Measurements from ENCODE around the gene CHMP1B.
"Not testable (repeated sequence)": the region's sequence is repeated elsewhere in the genome, so short reads cannot be mapped to it uniquely, and the experiment has no call there.

The CHMP1B gene

DNA sequence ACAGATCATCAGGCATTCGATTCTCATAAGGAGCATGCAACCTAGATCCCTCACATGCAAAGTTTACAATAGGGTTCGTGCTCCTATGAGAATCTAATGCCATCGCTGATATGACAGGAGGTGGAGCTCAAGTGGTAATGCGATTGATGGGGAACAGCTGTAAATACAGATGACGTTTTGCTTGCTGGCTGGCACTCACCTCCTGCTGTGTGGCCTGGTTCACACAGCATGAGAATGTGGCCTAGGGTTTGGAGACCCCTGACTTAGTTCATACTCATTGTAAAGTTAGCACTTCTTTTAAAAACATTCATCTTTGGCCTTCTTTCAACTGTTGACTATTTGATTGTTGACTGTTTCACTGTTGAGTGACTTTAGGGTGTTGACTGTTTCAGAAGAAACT is 8.7 kb upstream of the CHMP1B start:
- no peak for DNase-seq

DNA sequence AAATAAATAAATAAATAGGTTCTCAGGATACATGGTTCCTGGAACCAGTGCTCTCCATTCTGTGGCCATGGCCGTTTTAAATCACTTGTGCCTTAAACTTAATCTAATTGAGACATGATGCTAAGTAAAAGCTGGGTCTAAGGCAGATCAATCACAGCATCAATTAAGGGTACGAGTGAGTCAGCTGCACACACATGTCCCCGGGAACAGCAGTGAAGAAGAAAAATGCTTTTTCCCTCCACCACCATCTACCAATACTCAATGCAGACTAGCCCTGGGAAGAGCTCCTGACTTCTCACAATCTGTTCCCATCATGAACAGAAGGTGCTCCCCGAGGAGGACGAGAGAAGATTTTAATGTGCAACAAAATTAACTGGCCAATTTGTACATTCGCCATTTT is 6.8 kb upstream of the CHMP1B start:
- DNase-seq, result no peak

- DNase-seq, result no peak
Measured at GRCh38 chr18:11845654-11846053, 5.6 kb upstream of the CHMP1B start.

DNA sequence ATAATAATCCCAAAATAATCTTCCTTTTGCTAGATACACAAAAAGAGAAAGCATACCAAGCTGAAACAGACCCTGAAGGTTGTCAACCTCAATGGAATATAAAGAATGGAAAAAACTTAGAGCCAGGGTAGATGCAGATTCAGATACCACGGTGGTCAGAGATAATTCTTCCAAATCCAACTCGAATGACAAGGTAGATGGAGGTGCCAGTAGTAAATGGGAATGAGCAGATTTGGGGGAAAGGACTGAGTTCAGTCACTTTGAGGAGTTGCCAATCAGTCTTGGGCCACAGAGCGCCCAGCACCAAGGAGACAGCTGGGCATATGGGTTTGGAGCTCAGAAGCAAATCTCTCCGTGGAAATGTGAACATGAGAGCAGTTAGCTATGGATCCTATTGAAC is 3.4 kb upstream of the CHMP1B start:
- no peak for DNase-seq

GRCh38 chr18:11849279-11849678 is 1.9 kb upstream of the CHMP1B start:
- no peak for DNase-seq

DNA sequence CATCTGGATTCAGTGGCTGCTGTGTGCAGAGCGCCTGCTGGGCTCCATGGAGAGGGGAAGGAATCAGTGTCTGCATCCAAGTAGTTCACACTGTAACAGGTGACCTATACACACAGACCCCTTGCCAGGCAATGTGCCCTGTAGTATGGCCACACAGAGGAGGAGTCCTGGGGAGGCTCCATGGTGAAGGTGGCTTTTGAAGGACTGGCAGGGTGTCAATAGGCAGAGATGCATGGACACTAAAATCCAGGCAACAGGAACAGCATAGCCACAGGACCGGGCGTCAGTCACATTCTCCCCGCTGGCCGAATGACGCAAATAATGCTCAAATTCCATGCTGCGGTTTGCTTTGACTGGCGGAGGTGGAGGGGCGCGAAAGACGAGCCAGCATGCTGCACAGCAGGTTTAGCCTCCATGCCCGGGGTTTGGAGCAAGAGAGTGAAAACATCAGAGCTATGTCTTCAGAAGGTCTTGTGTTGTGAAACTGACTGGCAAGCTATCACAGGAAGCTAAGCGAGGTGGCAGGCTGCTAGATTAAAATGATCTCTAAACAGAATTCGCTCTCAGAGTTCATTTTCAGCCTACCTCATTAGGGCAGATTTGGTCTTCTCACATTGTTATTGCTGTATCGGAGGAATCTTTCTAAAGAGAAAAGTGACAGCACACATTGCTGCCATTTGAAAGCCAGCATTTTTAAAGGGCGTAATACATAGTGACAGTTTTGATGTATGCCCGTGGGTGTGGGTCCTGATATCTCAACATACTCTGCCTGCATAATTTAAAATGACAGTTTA is 1.2 kb upstream of the CHMP1B start:
- peak; percentile 70 for DNase-seq

DNA sequence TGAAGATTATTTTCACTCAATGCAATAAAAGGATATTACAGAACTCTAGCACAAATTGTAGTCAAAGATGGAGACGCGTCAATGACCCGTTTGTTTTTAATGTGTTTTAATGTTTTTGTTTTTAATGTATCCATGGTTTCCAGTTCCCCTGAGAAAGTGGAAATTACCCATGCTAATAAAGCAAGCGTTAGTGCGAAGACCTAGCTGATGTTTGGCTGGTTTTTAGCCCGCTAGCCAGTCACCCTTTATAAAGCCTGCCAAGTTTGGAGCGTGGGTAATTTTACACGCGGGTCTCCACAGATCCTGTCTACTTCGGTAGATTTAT is 430 bp upstream of the CHMP1B start:
- DNase-seq, result peak; percentile 72

GRCh38 chr18:11851806-11852337 is 659 bp downstream of the CHMP1B start:
- peak; percentile 58 for DNase-seq

DNA sequence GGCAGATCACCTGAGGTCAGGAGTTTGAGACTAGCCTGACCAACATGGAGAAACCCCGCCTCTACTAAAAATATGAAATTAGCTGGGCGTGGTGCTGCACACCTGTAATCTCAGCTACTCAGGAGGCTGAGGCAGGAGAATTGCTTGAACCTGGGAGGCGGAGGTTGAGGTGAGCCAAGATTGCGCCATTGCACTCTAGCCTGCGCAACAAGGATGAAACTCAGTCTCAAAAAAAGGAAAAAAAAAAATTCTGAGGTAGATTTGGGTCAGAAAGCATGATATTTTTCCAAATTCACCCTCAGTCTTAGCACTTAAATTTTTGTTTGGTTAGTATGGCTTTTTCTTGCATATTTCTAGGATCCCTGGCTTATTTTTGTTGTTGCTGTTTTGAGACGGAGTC is 3.3 kb downstream of the CHMP1B start:
- not testable (repeated sequence) for DNase-seq

GRCh38 chr18:11857177-11857887 is 6.1 kb downstream of the CHMP1B start:
- DNase-seq, result no peak

DNA sequence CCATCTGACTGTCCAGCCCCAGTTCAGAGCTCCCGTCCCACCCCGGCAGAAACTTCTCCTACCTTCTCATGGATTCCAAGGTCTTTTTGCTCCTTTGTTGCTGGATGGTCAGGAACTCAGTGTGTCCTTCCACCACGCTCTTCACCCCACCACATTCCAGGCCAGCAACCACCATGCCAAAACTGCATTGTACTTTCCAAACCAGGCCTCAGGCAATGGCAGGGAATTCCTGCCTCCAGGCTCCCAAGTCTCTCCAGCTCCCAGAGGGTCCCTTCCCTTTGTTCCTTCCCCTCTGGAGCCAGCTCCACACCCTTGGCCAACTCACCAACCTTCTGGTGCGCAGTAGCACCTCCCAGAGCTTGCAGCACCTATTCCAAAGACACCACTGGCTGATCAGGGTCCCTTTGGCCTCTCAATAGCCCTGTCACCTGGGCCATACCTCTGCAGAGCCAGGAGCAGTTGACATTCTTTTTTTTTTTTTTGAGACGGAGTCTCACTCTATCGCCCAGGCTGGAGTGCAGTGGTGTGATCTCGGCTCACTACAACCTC is 8.1 kb downstream of the CHMP1B start:
- DNase-seq, result no peak

GRCh38 chr18:11859903-11860407 is 8.7 kb downstream of the CHMP1B start:
- DNase-seq, result no peak

DNA sequence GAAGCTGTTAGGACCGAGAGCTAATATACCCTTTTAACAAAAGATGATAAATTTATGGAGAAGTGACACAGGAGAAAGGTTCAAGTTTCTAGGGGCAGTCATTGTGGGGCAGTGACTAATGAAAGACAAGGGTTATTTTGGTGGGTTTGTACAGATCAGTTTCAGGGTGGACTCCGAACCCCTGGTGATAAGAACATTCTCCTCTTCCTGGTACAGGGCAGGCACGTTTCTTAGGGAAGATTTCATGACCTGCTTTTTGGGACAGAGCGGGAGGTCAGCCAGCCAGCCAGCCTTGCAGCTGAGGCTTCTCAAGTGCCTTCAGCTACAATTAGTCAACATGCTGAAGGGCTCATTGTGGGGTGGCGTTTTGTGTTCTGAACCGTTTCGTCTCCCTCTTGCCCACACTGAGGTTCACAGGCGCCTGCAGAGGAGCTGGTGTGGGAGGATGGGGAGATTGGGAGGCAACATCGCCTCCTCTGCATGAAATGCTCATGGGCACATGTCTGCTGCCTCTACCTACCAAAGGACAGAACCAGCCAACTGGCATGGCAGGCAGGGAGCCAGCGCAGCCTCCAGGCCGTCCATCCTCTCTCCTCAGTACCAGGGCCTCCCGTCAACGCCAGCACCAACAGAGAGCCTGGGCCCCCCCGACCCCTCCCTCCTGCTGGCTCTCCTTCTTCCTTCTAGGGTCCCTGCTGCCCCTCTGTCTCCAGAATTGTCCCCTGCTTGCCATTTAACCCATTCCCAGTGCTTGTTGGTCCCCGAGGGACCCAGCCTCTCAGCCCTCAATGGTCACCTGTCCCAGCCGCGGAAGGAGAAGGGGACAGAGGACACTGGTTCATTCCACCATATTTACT is 9.6 kb downstream of the CHMP1B start:
- DNase-seq, result no peak

DNA sequence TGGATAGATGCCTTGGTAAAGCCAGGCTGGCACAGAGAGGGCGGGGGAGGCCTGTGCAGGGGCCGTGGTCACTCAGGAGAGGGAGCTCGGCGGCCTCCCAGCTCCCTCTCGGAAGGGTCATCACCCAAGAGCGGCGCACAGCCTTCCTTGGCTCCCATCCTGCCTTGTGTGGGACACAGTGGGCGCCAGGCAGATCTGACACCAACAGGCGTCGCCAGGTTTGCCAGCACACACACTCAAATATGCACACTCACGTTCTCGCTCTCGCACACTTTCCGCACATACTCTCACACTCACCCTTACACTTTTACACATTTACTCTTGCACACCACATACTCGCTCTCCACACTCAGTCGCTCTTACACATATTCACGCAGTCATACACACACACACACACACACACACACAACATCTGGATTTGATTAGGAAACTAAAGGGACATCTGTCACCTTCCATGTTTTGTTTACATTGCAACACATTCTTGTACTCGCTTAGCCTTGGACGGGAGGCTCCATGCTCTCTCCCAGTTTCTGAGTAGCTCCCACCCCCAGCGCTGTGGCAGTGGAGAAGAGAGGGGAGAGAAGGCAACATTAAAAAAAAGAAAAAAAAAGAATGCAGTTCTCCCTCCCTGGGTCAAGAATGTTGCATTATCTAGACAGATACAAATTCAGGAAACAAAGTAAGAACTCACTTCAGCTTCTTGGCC is 10.5 kb downstream of the CHMP1B start:
- DNase-seq, result no peak

- no peak for DNase-seq
Measured at GRCh38 chr18:11862468-11863137, 11.4 kb downstream of the CHMP1B start.

DNA sequence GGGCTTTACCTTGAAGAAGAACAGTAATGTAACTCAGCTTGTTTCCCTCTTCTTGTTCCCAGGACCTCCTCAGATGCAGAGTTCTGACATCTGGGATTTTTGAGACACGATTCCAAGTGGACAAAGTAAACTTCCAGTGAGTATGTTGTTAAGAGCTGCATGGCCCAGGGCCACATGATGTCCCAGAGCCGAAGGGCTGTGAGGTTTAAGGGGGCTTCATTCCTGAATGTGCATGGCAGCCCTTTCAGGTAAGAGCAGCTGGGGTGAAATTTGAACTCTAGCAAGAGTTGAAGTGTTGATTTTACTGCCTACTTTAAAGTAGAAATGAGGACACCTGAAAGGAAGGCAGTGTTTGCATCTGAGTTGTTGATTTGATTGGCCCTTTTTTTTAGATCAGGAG is 13.3 kb downstream of the CHMP1B start:
- DNase-seq, result no peak

DNA sequence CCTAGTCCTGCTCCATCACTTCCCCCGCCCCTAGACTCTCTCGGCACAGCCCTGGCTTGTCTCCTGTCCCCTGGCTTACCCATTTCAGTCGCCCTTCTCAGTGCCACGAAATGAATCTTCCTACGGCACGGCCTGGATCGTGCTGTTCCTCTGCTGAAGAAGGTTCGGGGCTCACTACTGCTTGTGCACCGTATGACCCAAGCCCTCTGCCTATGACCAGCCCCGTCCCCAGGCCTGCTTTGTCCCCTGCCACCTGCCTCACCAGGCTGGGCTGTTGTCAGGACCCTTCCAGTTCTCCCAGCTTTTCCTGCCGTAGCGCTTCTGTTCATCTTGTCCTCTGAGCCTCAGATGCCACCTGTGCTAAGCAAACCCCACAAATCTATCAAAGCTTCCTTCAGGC is 13.9 kb downstream of the CHMP1B start:
- no peak for DNase-seq

DNA sequence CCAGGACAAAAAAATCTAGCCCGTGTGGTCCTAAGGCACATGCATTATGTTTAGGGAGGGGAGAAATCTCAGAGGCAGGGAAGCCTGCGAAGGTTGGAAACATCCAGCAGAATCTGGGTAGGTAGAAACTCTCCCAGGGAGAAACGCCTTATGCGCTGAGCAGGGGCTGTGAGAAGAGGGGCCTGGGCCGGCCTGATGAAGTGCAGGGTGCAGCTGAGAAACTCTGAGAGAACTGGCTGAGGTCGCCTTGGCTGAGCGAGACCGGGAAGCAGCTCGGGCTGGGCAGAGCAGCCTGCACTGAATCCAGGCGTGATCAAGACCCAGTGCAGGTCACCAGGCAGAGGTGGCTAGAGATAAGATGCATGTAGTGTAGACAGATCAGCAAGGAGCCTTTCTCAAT is 15.1 kb downstream of the CHMP1B start:
- DNase-seq, result no peak

GRCh38 chr18:11866764-11867163 is 15.6 kb downstream of the CHMP1B start:
- DNase-seq, result no peak

- no peak for DNase-seq
Measured at GRCh38 chr18:11868230-11868629, 17.0 kb downstream of the CHMP1B start.

DNA sequence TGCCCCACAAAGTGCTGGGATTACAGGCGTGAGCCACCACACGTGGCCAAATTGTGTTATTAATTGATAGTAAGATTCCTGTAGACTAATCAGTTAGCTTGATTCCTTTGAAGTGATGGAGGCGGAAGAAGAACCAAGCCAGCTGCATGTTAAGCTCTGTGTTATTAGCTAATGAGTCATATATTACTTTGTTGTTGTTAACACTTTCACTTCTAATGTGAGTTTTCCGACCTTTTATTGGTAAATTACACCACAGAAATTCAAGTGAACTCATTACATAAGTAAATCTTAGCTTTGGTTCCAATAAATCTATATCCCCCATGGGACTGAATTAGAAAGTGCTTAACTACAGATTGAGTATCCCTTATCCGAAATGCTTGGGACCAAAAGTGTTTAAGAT is 20.3 kb downstream of the CHMP1B start:
- no peak for DNase-seq

All from central memory CD4-positive, alpha-beta T cell (primary cell).